AG04449 (cell line): ENCODE data around the gene UBE2N.
A peak's percentile ranks its signal among the peaks of the same experiment; 100 is the strongest.

ENCODE experiments used
- CTCF ChIA-PET: fragments of 350-600 bp; formaldehyde crosslinking; extraction: SDS; loops from one replicate; lab custom pipeline; 2021; ENCODE audit warnings: antibody characterized with exemption; lab: Yijun Ruan, JAX
- POLR2A ChIA-PET: fragments of 400-600, 350-600 bp; formaldehyde crosslinking; extraction: SDS; loops from one replicate; lab custom pipeline; 2020; ENCODE audit warnings: antibody characterized with exemption, inconsistent platforms; lab: Yijun Ruan, JAX
- DNase-seq: peaks from one replicate; pipeline ENCODE4 v3.0.0-alpha.2; 2010; ENCODE audit warnings: low read depth, low spot score
- H3K4me3 ChIP-seq: 2 replicates; pipeline ENCODE4 v1.5.1; 2011; ENCODE audit warnings: low read depth, mild to moderate bottlenecking, control low read depth, low read length
- TF ChIP-seq, protein P1 (sequence below): IDR thresholded peaks from one replicate; pipeline ENCODE4 v1.5.1; 2011; ENCODE audit warnings: mild to moderate bottlenecking, moderate library complexity, low read length, control low read depth, inconsistent platforms; ENCODE audit not compliant: insufficient read depth; ENCODE audit errors: missing control alignments

UBE2N gene

DNA sequence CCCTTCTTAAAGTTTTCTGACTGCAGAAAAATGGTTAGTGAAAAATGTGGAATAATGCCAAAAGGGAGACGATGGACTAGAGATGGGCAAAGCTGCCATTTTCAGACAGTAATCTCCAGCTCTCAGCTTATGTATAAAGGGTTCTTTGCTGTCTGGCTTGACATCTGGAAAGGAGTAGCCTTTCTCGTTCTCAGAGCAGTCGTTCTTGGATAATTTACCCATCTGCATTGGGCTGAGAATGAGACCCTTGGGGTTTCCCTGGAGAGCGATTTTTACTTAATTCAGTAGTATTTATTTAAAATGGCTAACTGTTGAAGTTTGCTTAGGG, 62.8 kb downstream of the UBE2N start:
- ChIA-PET POLR2A (interaction anchor here (1.0 kb wide), 1 partner anchor 76 kb away, joined by 3 read pairs; no protein-coding TSS in a partner anchor), CTCF (interaction anchor here (0.9 to 3.9 kb wide), 3 partner anchors 18 to 391 kb away, joined by 3 to 32 read pairs (median 8); no protein-coding TSS in a partner anchor)
- DNase-seq = no peak
- TF ChIP-seq, protein P1, sequence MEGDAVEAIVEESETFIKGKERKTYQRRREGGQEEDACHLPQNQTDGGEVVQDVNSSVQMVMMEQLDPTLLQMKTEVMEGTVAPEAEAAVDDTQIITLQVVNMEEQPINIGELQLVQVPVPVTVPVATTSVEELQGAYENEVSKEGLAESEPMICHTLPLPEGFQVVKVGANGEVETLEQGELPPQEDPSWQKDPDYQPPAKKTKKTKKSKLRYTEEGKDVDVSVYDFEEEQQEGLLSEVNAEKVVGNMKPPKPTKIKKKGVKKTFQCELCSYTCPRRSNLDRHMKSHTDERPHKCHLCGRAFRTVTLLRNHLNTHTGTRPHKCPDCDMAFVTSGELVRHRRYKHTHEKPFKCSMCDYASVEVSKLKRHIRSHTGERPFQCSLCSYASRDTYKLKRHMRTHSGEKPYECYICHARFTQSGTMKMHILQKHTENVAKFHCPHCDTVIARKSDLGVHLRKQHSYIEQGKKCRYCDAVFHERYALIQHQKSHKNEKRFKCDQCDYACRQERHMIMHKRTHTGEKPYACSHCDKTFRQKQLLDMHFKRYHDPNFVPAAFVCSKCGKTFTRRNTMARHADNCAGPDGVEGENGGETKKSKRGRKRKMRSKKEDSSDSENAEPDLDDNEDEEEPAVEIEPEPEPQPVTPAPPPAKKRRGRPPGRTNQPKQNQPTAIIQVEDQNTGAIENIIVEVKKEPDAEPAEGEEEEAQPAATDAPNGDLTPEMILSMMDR = no peak
- peak overlapping the region; percentile 79 for H3K4me3 ChIP-seq

DNA sequence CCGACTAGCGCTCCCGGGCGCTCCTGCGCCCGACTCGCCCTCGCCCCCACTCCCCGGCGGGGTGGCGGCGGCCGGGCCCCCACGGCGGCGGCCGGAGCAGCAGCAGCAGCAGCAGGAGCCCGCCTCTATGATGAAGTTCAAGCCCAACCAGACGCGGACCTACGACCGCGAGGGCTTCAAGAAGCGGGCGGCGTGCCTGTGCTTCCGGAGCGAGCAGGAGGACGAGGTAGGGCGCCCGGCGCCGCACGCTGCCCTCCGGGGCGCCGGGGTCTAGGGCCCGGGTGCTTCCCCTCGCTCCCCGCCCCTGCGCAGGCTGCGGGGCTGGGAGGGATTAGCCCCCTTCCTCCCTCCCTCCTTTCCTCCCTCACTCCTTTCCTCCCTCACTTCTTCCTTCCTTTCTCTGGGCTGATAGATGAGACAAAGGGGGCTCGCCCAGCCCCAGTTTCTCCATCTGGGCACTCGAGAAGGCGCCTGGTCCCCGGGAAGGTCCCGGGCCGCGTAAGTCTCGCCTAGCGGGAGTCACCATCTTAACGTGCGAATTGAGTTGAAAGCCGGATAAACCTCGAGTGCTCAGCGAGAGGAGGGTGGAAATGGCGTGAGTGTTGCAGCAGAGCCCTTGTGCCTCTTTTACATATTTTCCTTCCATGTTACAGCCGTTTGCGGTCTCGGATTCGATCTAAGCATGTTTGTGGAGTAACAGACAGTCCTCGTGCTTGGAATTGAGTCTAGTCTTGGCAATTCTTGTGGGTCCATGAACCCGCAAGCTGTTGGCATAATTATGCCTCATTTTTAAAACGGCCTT, 63.4 kb downstream of the UBE2N start:
- ChIA-PET CTCF (interaction anchor here (0.9 to 2.9 kb wide), 2 partner anchors 19 to 41 kb away, joined by 3 to 8 read pairs; no protein-coding TSS in a partner anchor), POLR2A (interaction anchor here (1.0 kb wide), 1 partner anchor 76 kb away, joined by 3 read pairs; no protein-coding TSS in a partner anchor)
- peak; percentile 46 for DNase-seq
- H3K4me3 ChIP-seq = peak overlapping the region; percentile 79

DNA sequence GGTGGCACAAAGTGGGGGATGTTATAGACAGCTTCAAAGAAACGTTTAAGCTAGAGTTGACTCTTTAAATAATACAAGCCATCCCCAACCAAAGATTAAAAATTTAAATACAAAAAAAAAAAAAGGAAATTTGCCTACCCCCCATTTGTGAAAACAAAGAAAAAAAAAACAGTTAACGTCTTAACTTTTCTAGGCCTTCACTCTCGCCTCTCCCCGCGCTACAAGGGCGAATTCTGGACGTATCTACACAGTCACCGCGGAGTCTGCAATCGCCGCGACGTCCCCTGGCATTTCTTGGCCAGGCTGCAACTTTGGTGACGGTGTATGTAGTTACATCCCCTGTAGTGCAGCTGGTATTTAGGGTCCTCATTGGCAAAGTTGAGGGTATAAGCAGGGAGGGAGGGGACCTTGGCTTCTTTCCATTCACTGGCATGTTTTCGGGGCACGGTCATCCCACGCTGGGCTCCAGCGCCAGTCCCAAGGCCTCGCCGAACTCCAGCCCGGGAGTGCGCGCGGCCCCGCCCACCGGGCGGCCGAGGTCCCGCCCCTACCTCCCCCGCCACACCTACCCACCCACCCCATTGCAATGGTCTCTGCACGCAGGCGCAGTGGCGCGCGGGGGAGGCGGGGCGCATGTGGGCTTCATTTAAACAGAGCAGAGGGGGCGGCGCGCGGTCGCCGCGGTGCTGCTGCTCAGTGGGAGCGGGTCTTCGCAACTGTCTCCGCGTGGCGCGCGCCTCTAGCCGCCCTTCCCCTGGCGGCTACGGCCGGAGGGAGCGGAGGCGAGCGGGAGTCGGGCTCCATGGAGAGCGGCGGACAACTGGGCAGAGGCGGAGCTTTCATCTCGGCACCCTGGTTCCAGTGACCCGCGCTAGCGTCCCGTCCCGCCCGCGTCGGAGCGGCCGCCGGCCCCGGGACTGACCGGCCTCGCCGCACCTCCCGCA, 64.2 kb downstream of the UBE2N start, which contains the start of gene NUDT4:
TSS of gene NUDT4 (plus strand) at position 674 of the 944 bp plus-strand sequence. CDS start 398 bp downstream, outside the sequence.
- ChIA-PET CTCF (interaction anchor here (0.7 to 1.8 kb wide), 5 partner anchors 8 to 351 kb away, joined by 3 to 4 read pairs (median 3); no protein-coding TSS in a partner anchor), POLR2A (interaction anchor here (0.6 to 0.7 kb wide), 2 partner anchors 9 to 451 kb away, joined by 3 read pairs; no protein-coding TSS in a partner anchor)
- DNase-seq = peak; percentile 46
- TF ChIP-seq, protein P1 = peak; percentile 19
- peak within 1 kb of the TSS; percentile 79 for H3K4me3 ChIP-seq

DNA sequence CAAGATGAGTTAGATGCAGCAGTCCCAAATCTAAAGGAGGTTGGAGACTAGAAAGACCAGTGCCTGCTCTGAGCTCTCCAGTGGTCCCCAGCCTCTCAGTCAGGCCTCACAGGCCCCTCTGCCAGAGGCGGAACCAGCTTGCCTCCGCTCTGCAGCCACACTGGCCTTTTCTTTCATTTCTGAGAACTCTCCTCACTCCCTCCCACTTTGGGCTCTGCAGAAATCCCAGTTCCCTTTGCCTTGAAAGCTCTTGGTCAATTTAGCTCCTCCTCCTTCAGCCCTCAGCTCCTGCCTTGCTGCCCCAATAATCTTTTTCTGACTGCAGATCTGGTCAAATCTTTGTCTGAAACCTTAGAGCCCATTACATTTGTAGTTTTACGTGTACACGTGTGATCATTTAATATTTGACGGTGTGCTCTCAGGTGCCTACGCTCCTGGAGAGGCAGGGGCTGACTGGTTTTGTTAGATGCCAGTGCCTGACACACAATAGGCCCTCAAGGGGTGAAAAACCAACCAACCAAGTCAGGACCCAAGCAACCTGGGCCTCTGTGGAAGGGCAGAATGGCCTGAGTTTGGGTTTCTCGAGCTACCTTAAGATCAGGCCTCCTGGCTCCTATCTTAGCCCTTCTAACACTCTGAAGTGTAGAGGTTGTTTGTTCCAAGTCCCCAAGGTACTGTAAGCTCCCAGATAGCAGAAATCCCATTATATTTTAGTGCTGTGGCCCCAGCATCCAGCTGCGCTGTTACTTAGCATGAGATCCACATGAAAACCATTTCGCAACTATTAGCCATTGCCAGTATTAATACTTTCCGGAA, 65.1 kb downstream of the UBE2N start:
- no peak for DNase-seq
- peak overlapping the region; percentile 74 for H3K4me3 ChIP-seq
- TF ChIP-seq, protein P1 = no peak
- POLR2A ChIA-PET = interaction anchor here (0.6 to 0.7 kb wide), 2 partner anchors 8 to 450 kb away, joined by 3 read pairs; no protein-coding TSS in a partner anchor
- CTCF ChIA-PET = interaction anchor here (0.7 to 1.8 kb wide), 5 partner anchors 9 to 350 kb away, joined by 3 to 4 read pairs (median 3); no protein-coding TSS in a partner anchor

DNA sequence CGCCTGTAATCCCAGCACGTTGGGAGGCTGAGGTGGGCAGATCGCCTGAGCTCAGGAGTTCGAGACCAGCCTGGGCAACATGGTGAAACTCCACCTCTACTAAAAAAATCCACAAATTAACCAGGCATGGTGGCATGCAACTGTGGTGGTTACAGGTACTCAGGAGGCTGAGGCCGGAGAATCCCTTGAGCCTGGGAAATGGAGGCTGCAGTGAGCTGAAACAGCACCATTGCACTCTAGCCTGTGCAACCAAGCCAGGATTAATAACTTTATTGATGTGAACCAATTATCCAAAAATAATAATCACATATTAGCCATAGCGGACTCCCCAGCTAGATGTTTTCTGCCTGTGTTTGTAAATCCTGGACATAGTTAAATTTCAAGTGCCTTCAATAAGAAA, 65.8 kb downstream of the UBE2N start:
- POLR2A ChIA-PET = no interaction called here
- no peak for DNase-seq
- CTCF ChIA-PET = interaction anchor here (1.0 to 1.8 kb wide), 3 partner anchors 44 to 277 kb away, joined by 3 to 4 read pairs (median 3); no protein-coding TSS in a partner anchor
- no peak overlapping the region for H3K4me3 ChIP-seq
- TF ChIP-seq, protein P1 = no peak
